Measurements from ENCODE around the gene THAP10.

- TF ChIP-seq, protein P1, sequence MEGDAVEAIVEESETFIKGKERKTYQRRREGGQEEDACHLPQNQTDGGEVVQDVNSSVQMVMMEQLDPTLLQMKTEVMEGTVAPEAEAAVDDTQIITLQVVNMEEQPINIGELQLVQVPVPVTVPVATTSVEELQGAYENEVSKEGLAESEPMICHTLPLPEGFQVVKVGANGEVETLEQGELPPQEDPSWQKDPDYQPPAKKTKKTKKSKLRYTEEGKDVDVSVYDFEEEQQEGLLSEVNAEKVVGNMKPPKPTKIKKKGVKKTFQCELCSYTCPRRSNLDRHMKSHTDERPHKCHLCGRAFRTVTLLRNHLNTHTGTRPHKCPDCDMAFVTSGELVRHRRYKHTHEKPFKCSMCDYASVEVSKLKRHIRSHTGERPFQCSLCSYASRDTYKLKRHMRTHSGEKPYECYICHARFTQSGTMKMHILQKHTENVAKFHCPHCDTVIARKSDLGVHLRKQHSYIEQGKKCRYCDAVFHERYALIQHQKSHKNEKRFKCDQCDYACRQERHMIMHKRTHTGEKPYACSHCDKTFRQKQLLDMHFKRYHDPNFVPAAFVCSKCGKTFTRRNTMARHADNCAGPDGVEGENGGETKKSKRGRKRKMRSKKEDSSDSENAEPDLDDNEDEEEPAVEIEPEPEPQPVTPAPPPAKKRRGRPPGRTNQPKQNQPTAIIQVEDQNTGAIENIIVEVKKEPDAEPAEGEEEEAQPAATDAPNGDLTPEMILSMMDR (IDR thresholded peaks at IDR 0.05): no peak
- TF ChIP-seq POLR2AphosphoS5 (IDR thresholded peaks at IDR 0.05; ENCODE audit: insufficient read depth in 1 of 2, low read depth in 1 of 2) (no peak), POLR2A (IDR thresholded peaks at IDR 0.05) (no peak)
Observed at GRCh38 chr15:70855764-70856163, 36.5 kb downstream of the THAP10 start.
